Thymus (tissue), 11 donors: ENCODE results near the gene DSEL. TPM values are rescaled to one million over a fixed set of nuclear protein-coding genes. Genes with fewer than 3 reads are reported as not detected.

Experiments used
- DNase-seq, 9 donors: peaks; one replicate each; pipeline ENCODE4 v3.0.0-alpha.2; 2013; ENCODE audit warnings: low spot score in 9 of 9, low read depth in 6 of 9, missing footprints in 1 of 9
- H3K27ac ChIP-seq, 2 donors: one replicate each; pipeline ENCODE4 v1.5.1; 2013; ENCODE audit warnings: control low read depth in 1 of 2, low read depth in 1 of 2, low read length in 1 of 2, mild to moderate bottlenecking in 1 of 2, moderate library complexity in 1 of 2
- H3K27me3 ChIP-seq, 2 donors: one replicate each; pipeline ENCODE4 v1.5.1; 2013; ENCODE audit warnings: low read length in 1 of 2; ENCODE audit not compliant: control insufficient read depth in 2 of 2, insufficient read depth in 1 of 2
- H3K36me3 ChIP-seq, 2 donors: one replicate each; pipeline ENCODE4 v1.5.1; 2013; ENCODE audit warnings: low read length in 1 of 2, mild to moderate bottlenecking in 1 of 2, moderate library complexity in 1 of 2; ENCODE audit not compliant: control insufficient read depth in 2 of 2, insufficient read depth in 2 of 2
- H3K4me1 ChIP-seq, 2 donors: one replicate each; pipeline ENCODE4 v1.5.1; 2013; ENCODE audit warnings: low read length in 2 of 2; ENCODE audit not compliant: control insufficient read depth in 2 of 2, insufficient read depth in 2 of 2
- H3K4me3 ChIP-seq, 2 donors: one replicate each; pipeline ENCODE4 v1.5.1; 2013; ENCODE audit warnings: low read length in 2 of 2, control low read depth in 1 of 2, mild to moderate bottlenecking in 1 of 2
- H3K9me3 ChIP-seq, 2 donors: one replicate each; pipeline ENCODE4 v1.5.1; 2013; ENCODE audit warnings: low read length in 1 of 2, mild to moderate bottlenecking in 1 of 2; ENCODE audit not compliant: control insufficient read depth in 2 of 2, insufficient read depth in 1 of 2
- WGBS: extraction: QIAGEN DNeasy Blood & Tissue Kit; methylation state at CpG from one replicate; pipeline ENCODE4 v1.1.7; 2013; 5-methylcytosine and 5-hydroxymethylcytosine counted together
- polyA plus RNA-seq: library from polyadenylated mRNA; stranded (reverse); fragments of 200-250 nt; gene quantifications from one replicate; pipeline ENCODE4 v1.2.3, GENCODE V29; 2013
- total RNA-seq: library from RNA; stranded (reverse); fragments of 120-200 nt; gene quantifications from one replicate; pipeline ENCODE4 v1.2.4, GENCODE V29; 2013
- donor health status: healthy.

DSEL gene
- total and polyA plus RNA-seq, 2 donors = 1.6 to 3.0 TPM

DNA sequence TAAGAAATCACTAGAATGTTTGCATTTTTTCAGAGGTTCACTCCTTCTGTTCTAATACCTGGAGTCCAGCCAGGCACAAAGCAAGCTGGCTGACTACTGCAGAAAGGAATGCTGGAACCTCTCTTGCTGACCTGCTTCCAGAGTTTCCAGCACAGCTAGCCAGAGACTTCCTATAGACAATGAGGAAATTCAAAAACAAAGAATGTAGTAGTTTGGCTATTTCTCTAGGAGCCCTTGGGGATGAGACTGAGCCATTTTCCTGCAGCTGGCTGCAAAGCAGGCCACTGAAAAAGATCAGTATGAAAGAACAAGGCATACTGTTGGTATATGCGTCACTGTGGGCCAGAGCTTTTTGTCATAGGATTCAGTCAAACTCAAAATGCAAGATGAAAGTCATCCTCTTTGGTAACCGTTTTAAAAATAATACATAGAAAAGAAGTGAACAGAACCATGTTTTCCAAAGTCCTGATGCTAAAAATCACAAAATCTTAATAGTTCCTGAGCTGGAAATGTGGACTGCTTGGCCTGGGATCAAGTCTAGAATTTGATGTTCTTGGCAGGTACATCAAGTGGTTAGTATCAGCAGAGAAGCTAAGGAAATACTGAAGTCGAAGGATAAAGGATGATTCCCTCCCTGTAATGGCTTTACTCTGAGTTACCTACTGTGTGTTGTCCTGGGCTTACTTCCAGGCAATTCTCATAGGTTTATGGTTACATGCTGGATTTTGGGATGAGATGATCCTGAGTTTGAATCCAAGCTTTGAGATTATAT lies 9.0 kb upstream of the DSEL start:
- H3K36me3 ChIP-seq = no peaks in the 10 kb centered on the region
- no peaks in the 10 kb centered on the region for H3K27me3 ChIP-seq
- peak in 1 of 9 donors; percentile 3 for DNase-seq
- H3K9me3 ChIP-seq = no peaks in the 10 kb centered on the region
- no peak overlapping the region for H3K4me3 ChIP-seq
- 92% methylated on average over 3 of the region's 3 CpGs for WGBS
- H3K4me1 ChIP-seq = no peaks in the 10 kb centered on the region
- peak overlapping the region in 1 of 2 donors; percentile 7 for H3K27ac ChIP-seq

DNA sequence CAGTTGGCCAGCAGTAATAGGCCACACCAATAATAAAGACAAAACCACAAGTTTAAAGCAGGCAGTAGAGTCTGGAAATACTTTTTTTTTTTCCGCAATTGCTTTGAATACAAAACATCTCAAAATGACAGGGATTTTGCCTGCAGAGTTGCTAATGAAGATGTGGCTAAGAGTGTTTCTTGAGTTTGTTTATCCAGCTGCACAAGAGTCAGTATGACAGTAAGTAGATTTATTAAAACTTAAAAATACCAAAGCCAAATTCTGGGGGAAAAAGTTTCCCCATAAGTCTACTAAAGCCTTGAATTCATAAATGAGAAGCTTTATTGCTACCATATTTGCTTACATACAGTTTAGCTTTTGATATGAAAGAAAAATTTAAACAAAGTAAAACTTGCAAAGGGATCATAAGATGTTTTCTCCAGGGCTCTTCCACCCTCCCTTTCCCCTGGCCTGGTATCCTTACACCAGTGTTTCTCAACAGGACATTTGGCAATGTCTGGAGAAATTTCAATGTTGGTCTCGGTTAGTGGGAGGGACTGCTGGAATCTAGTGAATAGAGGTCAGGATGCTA lies 3.9 kb upstream of the DSEL start:
- Histone ChIP-seq H3K4me1 (peaks cover 7 to 11% of the 10 kb centered on the region in 2 donors), H3K27ac (no peak overlapping the region), H3K9me3 (no peaks in the 10 kb centered on the region), H3K27me3 (peaks cover 15 to 24% of the 10 kb centered on the region in 2 donors), H3K36me3 (no peaks in the 10 kb centered on the region), H3K4me3 (no peak overlapping the region)
- 91% methylated on average over 2 of the region's 2 CpGs for WGBS
- DNase-seq = no peak

DNA sequence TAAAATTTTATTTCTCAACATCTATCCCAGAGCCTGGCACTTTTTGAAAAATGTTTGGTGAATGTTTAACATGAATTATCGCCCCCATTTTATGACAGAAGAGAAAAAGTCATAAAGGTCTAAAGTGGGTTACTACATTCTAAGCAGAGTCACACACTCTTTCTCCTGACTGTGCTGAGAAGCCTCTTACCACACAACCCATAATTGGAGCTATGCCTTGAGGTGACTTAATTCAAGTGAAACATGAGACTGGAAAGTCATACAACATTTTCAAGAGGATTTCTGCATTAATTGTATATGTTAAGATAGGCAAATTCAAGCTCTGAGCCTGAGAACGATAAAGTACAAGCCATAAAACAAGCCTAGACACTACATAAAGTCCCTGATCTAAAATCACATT lies 3.1 kb upstream of the DSEL start:
- H3K36me3 ChIP-seq = no peaks in the 10 kb centered on the region
- H3K27ac ChIP-seq = no peak overlapping the region
- no peak for DNase-seq
- 94% methylated on average over 2 of the region's 2 CpGs for WGBS
- peaks cover 7 to 11% of the 10 kb centered on the region in 2 donors for H3K4me1 ChIP-seq
- H3K4me3 ChIP-seq = no peak overlapping the region
- H3K27me3 ChIP-seq = peaks cover 17 to 30% of the 10 kb centered on the region in 2 donors
- H3K9me3 ChIP-seq = no peaks in the 10 kb centered on the region

DNA sequence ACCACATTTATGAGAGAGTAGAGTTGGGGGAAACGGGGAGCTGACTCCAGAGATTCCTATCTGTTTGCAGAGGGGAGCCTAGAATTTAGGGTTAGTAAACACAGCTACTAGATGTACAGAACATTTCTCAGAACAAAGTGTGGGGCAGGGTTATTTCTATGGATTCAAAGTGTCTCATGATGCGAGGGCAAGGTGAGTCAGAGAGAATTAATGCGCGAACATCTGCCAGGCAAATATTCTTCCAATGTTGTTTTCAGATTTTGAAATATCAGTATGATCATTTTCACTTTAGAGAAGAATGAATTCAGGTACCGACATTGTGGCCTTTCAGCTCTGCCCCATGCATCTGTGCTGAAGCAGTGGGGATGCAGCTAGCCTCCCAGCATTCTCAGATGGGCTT lies 2.0 kb upstream of the DSEL start:
- peaks cover 20 to 35% of the 10 kb centered on the region in 2 donors for H3K27me3 ChIP-seq

DNA sequence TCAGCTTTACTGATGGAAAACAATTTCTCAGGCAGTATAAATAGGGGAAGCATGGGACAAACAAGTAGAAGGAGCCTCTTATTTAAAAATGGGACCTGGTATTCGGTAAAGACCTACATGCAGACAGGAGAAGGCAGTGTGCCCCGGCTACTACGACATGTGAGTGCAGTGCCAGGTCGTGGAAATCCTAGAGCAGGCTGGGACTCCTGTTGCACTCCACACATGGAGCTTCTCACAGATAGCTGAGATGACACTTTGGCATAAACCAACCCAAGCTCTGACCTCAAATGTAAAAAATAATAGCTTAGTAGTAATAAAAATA lies 885 bp upstream of the DSEL start:
- no peak for DNase-seq
- H3K9me3 ChIP-seq = no peaks in the 10 kb centered on the region
- peaks cover 20 to 35% of the 10 kb centered on the region in 2 donors for H3K27me3 ChIP-seq
- WGBS = 19% methylated on average over 4 of the region's 4 CpGs
- H3K4me1 ChIP-seq = peaks cover 7 to 11% of the 10 kb centered on the region in 2 donors
- H3K36me3 ChIP-seq = no peaks in the 10 kb centered on the region
- peak overlapping the region in 1 of 2 donors; percentile 67 for H3K27ac ChIP-seq
- H3K4me3 ChIP-seq = peak overlapping the region; percentile 46 to 57

More for the DNA sequence above, 2.0 kb upstream of the DSEL start:
- Histone ChIP-seq H3K4me3 (no peak overlapping the region), H3K9me3 (no peaks in the 10 kb centered on the region), H3K36me3 (no peaks in the 10 kb centered on the region), H3K4me1 (peaks cover 7 to 11% of the 10 kb centered on the region in 2 donors), H3K27ac (no peak overlapping the region)
- WGBS = 93% methylated on average over 5 of the region's 5 CpGs
- DNase-seq = no peak

DNA sequence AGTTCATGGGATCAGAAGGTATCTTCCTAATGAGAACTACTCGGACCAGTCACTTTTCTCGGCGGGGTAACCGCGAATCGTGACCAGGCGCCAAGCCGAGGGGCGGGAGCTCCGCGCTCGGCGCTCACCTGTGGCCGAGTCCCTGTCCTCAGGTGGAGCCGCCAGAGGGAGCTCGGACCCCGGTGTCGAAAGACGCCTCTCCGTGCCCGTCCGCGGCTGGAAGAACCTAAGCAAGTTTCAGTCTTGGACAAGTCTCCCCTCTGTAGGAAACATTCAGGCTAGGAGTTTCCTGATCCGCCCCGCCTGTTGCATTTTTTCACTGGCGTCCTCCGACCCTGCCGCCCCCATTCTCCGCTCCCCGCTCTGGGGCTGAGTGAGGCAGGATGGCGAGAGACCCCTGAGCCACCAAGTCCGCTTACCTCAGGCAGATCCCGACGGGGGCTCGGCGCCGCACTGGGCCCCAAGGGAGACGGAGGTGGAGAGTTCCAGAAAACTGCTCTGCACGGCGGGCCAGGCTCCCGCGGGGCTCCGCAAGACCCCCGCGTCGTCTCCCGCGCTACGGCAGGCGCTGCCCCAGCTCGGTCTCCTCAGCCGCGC lies 480 bp downstream of the DSEL start:
- Histone ChIP-seq H3K4me3 (peak overlapping the region; percentile 57 to 60), H3K27ac (peak overlapping the region; percentile 64 to 74), H3K27me3 (peaks cover 20 to 35% of the 10 kb centered on the region in 2 donors), H3K4me1 (peaks cover 7 to 11% of the 10 kb centered on the region in 2 donors), H3K36me3 (no peaks in the 10 kb centered on the region), H3K9me3 (no peaks in the 10 kb centered on the region)
- under 1% methylated on average over 53 of the region's 53 CpGs for WGBS
- peak in 7 of 9 donors; percentile 22 to 70 (median 33) for DNase-seq

DNA sequence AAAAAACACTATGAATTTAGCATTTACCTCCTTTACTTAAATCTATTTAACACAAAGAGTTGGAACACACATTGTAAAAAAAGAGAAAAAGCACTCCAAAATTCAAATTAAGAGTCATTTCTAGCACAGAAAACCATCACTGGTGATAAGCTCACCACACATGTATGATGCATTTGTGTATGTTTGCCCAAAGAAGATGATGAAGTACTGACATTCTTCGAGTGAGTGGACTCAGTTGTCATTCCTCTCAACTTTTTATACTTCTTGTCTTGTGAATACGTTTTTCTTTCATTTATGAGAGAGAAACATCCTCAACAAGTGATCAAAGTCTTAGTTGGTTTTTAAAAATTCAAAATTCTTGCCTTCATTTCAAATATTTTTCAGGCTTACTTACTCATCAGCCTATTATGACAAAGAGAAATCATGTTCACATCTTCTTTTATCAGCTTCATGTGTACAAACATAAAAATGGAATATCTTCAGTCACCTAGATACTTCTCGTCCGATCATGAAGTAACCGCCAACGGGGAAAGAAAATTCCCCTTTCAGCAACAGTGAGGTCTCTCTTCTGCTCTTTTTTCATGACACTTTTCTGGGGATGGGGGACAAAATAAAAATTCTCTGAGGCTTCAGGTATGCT lies 1.5 kb downstream of the DSEL start:
- H3K36me3 ChIP-seq = no peaks in the 10 kb centered on the region
- no peaks in the 10 kb centered on the region for H3K9me3 ChIP-seq
- H3K27me3 ChIP-seq = peaks cover 20 to 35% of the 10 kb centered on the region in 2 donors
- DNase-seq = peak in 1 of 9 donors; percentile 1
- 94% methylated on average over 6 of the region's 6 CpGs for WGBS
- H3K4me1 ChIP-seq = peaks cover 7 to 11% of the 10 kb centered on the region in 2 donors
- no peak overlapping the region for H3K4me3 ChIP-seq
- no peak overlapping the region for H3K27ac ChIP-seq

DNA sequence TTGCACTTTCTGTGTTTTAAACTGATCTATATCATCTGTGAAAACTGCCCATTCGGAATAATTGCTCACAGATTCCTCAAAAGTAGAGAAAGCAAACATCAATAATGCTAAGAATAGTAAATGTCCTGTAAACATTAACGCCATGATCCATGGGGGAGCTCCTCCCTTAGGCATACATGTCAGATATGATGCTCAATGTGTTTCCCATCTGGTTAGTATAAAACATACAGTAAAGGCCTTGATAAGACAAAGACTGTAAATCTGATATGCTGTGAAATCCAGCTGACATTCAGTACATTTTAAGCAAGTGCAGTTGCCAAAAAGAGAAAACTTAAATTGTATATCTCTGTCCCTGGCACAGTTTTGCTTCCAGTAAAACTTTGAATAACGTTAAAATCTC lies 2.1 kb downstream of the DSEL start:
- H3K4me3 ChIP-seq = no peak overlapping the region
- no peaks in the 10 kb centered on the region for H3K9me3 ChIP-seq
- H3K4me1 ChIP-seq = peaks cover 7 to 11% of the 10 kb centered on the region in 2 donors
- no peak overlapping the region for H3K27ac ChIP-seq
- no peak for DNase-seq
- 94% methylated on average over 3 of the region's 3 CpGs for WGBS
- H3K36me3 ChIP-seq = no peaks in the 10 kb centered on the region
- peaks cover 20 to 35% of the 10 kb centered on the region in 2 donors for H3K27me3 ChIP-seq

DNA sequence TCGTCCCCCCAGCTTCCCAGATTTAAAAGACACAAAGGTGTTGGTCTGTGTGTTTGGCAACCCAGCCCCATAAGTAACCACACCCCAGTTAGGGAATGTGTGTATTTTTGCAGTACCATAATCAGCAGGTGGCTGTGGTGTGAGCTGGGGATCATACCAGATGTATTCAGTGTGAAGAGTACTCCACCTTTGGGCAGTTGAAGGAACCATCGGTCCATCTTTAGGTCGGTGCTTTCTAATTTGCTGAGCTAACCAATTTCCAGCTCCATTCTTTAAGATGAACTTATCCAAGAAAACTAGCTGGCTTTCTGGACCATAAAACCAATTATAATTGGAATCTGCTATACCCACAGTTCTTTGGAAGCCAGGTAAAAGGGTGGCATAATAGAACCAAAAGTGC lies 3.2 kb downstream of the DSEL start:
- Histone ChIP-seq H3K27ac (no peak overlapping the region), H3K27me3 (peaks cover 18 to 33% of the 10 kb centered on the region in 2 donors), H3K4me1 (peaks cover 7 to 11% of the 10 kb centered on the region in 2 donors), H3K4me3 (no peak overlapping the region), H3K36me3 (no peaks in the 10 kb centered on the region), H3K9me3 (no peaks in the 10 kb centered on the region)
- WGBS = 78% methylated on average over 3 of the region's 3 CpGs
- DNase-seq = no peak
